ENCODE data around the gene TMEM131.

DNA sequence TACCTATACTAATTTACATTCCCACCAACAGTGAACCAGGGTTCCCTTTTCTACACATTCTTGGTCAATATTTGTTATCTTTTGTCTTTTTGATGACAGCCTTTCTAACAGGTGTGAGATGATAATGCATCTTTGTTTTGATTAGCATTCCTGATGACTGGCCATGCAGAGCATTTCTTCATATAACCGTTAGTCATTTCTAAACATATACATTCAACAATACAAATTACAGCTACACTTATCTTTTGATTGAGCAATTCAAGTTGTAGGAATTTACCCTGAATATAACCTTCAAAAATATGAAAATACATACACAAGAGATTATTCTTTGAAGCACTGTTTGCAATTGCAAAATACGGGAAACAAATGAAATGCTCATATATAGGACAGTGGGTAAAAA is 94.9 kb downstream of the TMEM131 start:
- TF ChIP-seq, protein P1, sequence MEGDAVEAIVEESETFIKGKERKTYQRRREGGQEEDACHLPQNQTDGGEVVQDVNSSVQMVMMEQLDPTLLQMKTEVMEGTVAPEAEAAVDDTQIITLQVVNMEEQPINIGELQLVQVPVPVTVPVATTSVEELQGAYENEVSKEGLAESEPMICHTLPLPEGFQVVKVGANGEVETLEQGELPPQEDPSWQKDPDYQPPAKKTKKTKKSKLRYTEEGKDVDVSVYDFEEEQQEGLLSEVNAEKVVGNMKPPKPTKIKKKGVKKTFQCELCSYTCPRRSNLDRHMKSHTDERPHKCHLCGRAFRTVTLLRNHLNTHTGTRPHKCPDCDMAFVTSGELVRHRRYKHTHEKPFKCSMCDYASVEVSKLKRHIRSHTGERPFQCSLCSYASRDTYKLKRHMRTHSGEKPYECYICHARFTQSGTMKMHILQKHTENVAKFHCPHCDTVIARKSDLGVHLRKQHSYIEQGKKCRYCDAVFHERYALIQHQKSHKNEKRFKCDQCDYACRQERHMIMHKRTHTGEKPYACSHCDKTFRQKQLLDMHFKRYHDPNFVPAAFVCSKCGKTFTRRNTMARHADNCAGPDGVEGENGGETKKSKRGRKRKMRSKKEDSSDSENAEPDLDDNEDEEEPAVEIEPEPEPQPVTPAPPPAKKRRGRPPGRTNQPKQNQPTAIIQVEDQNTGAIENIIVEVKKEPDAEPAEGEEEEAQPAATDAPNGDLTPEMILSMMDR (IDR thresholded peaks at IDR 0.05 in 2 of 3, conservative IDR thresholded peaks at IDR 0.05 in 1 of 3; ENCODE audit: control insufficient read depth in 2 of 3, extremely low read depth in 1 of 3, insufficient read depth in 1 of 3, low read depth in 3 of 3, low read length in 3 of 3), result no peak
- TF ChIP-seq HDAC6 (IDR thresholded peaks at IDR 0.05; ENCODE audit: unreplicated experiment) (no peak), POLR2AphosphoS5 (IDR thresholded peaks at IDR 0.05; ENCODE audit: low read length) (no peak)

Measured in GM12878 (cell line).